Thoracic aorta (tissue), 2 donors: Measurements from ENCODE around the gene POLA1. TPM values are rescaled to one million over a fixed set of nuclear protein-coding genes. Genes with fewer than 3 reads are reported as not detected.

Source experiments
- ATAC-seq: fragments of 150-250 bp; one replicate; pipeline ENCODE4 v1.8.0; 2017; ENCODE audit warnings: low read depth; ENCODE audit not compliant: insufficient number of reproducible peaks, low FRiP score
- DNase-seq: peaks from one replicate; pipeline ENCODE4 v3.0.0-alpha.2; 2020; ENCODE audit warnings: low spot score
- H3K27ac ChIP-seq, 2 donors: fragments of 200-600 bp; sonication (generic); 1 replicate in 1 of 2; 2 replicates in 1 of 2; pipeline ENCODE4 v1.5.1; 2016; ENCODE audit warnings: mild to moderate bottlenecking in 2 of 2, moderate library complexity in 2 of 2
- H3K27me3 ChIP-seq: fragments of 200-600 bp; sonication (generic); replicated peaks from 2 replicates; pipeline ENCODE4 v1.6.0; 2016; ENCODE audit warnings: mild to moderate bottlenecking; ENCODE audit not compliant: insufficient read depth
- H3K36me3 ChIP-seq: fragments of 200-600 bp; sonication (generic); one replicate; pipeline ENCODE4 v1.5.1; 2016
- H3K4me1 ChIP-seq, 2 donors: fragments of 200-600 bp; sonication (generic); 1 replicate in 1 of 2; 2 replicates in 1 of 2; pipeline versions ENCODE4 v1.5.1 to v1.6.0; 2016; ENCODE audit warnings: low read depth in 2 of 2, mild to moderate bottlenecking in 1 of 2; ENCODE audit not compliant: control insufficient read depth in 1 of 2
- H3K4me3 ChIP-seq: fragments of 200-600 bp; sonication (generic); 2 replicates; pipeline ENCODE4 v1.5.1; 2016; ENCODE audit warnings: mild to moderate bottlenecking
- H3K9me3 ChIP-seq: fragments of 200-600 bp; sonication (generic); 2 replicates; pipeline ENCODE4 v1.5.1; 2016
- total RNA-seq, 2 donors: library from RNA; depleted of rRNA; stranded (reverse); fragments of >200 nt; gene quantifications; one replicate each; pipeline versions ENCODE4 v1.1.0 to v1.2.3, GENCODE V29; 2016
- TF ChIP-seq, protein P1 (sequence below): fragments of 200-600 bp; sonication (generic); IDR thresholded peaks from one replicate; pipeline ENCODE4 v1.5.1; 2019; ENCODE audit warnings: antibody characterized with exemption

POLA1 gene
- total RNA-seq, 2 donors from 2014 or later: 11.6 to 20.6 TPM

- no peak for DNase-seq
- Histone ChIP-seq H3K9me3 (no peaks in the 10 kb centered on the region), H3K27ac (no peak overlapping the region), H3K4me3 (no peak overlapping the region), H3K27me3 (no peaks in the 10 kb centered on the region), H3K4me1 (no peaks in the 10 kb centered on the region), H3K36me3 (no peaks in the 10 kb centered on the region)
- TF ChIP-seq, protein P1, sequence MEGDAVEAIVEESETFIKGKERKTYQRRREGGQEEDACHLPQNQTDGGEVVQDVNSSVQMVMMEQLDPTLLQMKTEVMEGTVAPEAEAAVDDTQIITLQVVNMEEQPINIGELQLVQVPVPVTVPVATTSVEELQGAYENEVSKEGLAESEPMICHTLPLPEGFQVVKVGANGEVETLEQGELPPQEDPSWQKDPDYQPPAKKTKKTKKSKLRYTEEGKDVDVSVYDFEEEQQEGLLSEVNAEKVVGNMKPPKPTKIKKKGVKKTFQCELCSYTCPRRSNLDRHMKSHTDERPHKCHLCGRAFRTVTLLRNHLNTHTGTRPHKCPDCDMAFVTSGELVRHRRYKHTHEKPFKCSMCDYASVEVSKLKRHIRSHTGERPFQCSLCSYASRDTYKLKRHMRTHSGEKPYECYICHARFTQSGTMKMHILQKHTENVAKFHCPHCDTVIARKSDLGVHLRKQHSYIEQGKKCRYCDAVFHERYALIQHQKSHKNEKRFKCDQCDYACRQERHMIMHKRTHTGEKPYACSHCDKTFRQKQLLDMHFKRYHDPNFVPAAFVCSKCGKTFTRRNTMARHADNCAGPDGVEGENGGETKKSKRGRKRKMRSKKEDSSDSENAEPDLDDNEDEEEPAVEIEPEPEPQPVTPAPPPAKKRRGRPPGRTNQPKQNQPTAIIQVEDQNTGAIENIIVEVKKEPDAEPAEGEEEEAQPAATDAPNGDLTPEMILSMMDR: no peak
- ATAC-seq: no peak
Observed at GRCh38 chrX:25029288-25029825, 335.6 kb downstream of the POLA1 start.

GRCh38 chrX:25034889-25035288, 341.2 kb downstream of the POLA1 start:
- H3K27ac ChIP-seq: no peak overlapping the region
- H3K27me3 ChIP-seq: no peaks in the 10 kb centered on the region
- no peaks in the 10 kb centered on the region for H3K4me1 ChIP-seq
- H3K4me3 ChIP-seq: no peak overlapping the region
- DNase-seq (no peak), ATAC-seq (no peak)
- TF ChIP-seq, protein P1: no peak
- no peaks in the 10 kb centered on the region for H3K9me3 ChIP-seq
- no peaks in the 10 kb centered on the region for H3K36me3 ChIP-seq

DNA sequence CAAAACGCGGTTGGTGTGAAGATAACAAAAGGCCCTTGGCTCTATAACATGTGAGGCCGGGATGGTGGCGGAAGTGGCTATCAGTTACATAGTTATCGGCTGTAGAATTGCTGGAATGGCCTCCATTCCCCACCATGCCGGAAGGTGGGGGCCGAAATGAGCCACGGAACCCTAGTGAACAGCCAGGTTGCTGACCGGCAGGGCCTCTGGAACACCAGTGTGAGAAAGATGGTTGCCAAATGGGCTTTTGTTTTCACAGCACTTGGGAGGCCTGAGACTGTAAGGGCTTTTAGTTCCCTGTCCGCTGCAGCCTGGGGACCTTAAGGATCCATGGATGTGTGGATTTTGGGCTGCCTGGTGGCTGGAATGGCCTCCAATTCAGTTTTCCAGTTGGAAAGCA, 345.3 kb downstream of the POLA1 start:
- no peak overlapping the region for H3K4me3 ChIP-seq
- no peaks in the 10 kb centered on the region for H3K4me1 ChIP-seq
- no peak overlapping the region for H3K27ac ChIP-seq
- no peaks in the 10 kb centered on the region for H3K27me3 ChIP-seq
- no peaks in the 10 kb centered on the region for H3K9me3 ChIP-seq
- no peaks in the 10 kb centered on the region for H3K36me3 ChIP-seq
- no peak for ATAC-seq
- TF ChIP-seq, protein P1: no peak
- DNase-seq: no peak

- no peak for ATAC-seq
- H3K4me3 ChIP-seq: no peak overlapping the region
- no peak for DNase-seq
- no peaks in the 10 kb centered on the region for H3K4me1 ChIP-seq
- TF ChIP-seq, protein P1: no peak
- H3K27ac ChIP-seq: no peak overlapping the region
- no peaks in the 10 kb centered on the region for H3K27me3 ChIP-seq
- no peaks in the 10 kb centered on the region for H3K9me3 ChIP-seq
- H3K36me3 ChIP-seq: no peaks in the 10 kb centered on the region
Observed at GRCh38 chrX:25043192-25043591, 349.5 kb downstream of the POLA1 start.

Other genes with a start within 250 kb of the POLA1 start
- 100 to 1,000 TPM; 116 to 118 TPM for gene PDK3, start 228.6 kb upstream of the POLA1 start, total RNA-seq
- gene PCYT1B, start 46.6 kb upstream of the POLA1 start, total RNA-seq: under 1 TPM; under 0.01 to 0.63 TPM